ENCODE data around the gene SIRT3. TPM values are rescaled to one million over a fixed set of nuclear protein-coding genes. Genes with fewer than 3 reads are reported as not detected.
"Not testable (repeated sequence)": the region's sequence is repeated elsewhere in the genome, so short reads cannot be mapped to it uniquely, and the experiment has no call there.

The SIRT3 gene
- total RNA-seq, 4 donors from 2014 or later, result 7.9 to 20.1 (median 14.0) TPM

GRCh38 chr11:241634-242033 is 5.5 kb upstream of the SIRT3 start:
- no peak for DNase-seq (ENCODE audit: extremely low spot score)
- Histone ChIP-seq H3K27ac (replicated peaks in 1 of 4) (no peak overlapping the region), H3K4me3 (no peak overlapping the region), H3K36me3 (peaks cover 34 to 74% (median 53%) of the 10 kb centered on the region in 4 donors), H3K27me3 (no peaks in the 10 kb centered on the region), H3K4me1 (peaks cover 14 to 25% (median 22%) of the 10 kb centered on the region in 4 donors), H3K9me3 (no peaks in the 10 kb centered on the region)
- TF ChIP-seq POLR2AphosphoS5 (IDR thresholded peaks at IDR 0.05) (no peak), EP300 (IDR thresholded peaks at IDR 0.05) (no peak), CTCF (IDR thresholded peaks at IDR 0.05) (no peak), POLR2A (IDR thresholded peaks at IDR 0.05; ENCODE audit: low read depth) (no peak)
- WGBS, result 91% methylated on average over 5 of the region's 5 CpGs
- intact Hi-C loops (cut with DNase I), result no loop called here

- WGBS, result 40% methylated on average over 1 of the region's 1 CpG
- Histone ChIP-seq H3K4me1 (peaks cover 18 to 29% (median 26%) of the 10 kb centered on the region in 4 donors), H3K27me3 (no peaks in the 10 kb centered on the region), H3K27ac (replicated peaks in 1 of 4) (no peak overlapping the region), H3K4me3 (no peak overlapping the region), H3K9me3 (no peaks in the 10 kb centered on the region), H3K36me3 (peaks cover 24 to 61% (median 41%) of the 10 kb centered on the region in 4 donors)
- intact Hi-C loops (cut with DNase I), result no loop called here
- DNase-seq (ENCODE audit: extremely low spot score), result no peak
- no peak for TF ChIP-seq EP300 (IDR thresholded peaks at IDR 0.05)
- TF ChIP-seq POLR2A (IDR thresholded peaks at IDR 0.05; ENCODE audit: low read depth), result no peak
- no peak for TF ChIP-seq CTCF (IDR thresholded peaks at IDR 0.05)
- TF ChIP-seq POLR2AphosphoS5 (IDR thresholded peaks at IDR 0.05), result no peak
Observed at GRCh38 chr11:240315-240714, 4.2 kb upstream of the SIRT3 start.

GRCh38 chr11:238346-238745 is 2.2 kb upstream of the SIRT3 start:
- H3K27me3 ChIP-seq; intact Hi-C loops (cut with DNase I); H3K9me3 ChIP-seq; H3K27ac ChIP-seq (replicated peaks in 1 of 4); DNase-seq (ENCODE audit: extremely low spot score); H3K4me3 ChIP-seq: not testable (repeated sequence)
- Histone ChIP-seq H3K36me3 (peaks cover 6 to 41% (median 25%) of the 10 kb centered on the region in 4 donors), H3K4me1 (peaks cover 26 to 37% (median 33%) of the 10 kb centered on the region in 4 donors)
- 82% methylated on average over 7 of the region's 7 CpGs for WGBS

- TF ChIP-seq EP300 (IDR thresholded peaks at IDR 0.05) (no peak), POLR2AphosphoS5 (IDR thresholded peaks at IDR 0.05) (peak; percentile 87 to 91)
Observed at GRCh38 chr11:236774-237767, 929 bp upstream of the SIRT3 start, which contains the start of gene PSMD13. Gene PSMD13 (plus strand): TSS chr11:236976. CDS start chr11:237050, 74 bp downstream.

GRCh38 chr11:235609-235996 is 539 bp downstream of the SIRT3 start:
- peak overlapping the region; percentile 85 to 98 (median 96) for H3K27ac ChIP-seq (replicated peaks in 1 of 4)
- H3K4me1 ChIP-seq, result peaks cover 21 to 34% (median 29%) of the 10 kb centered on the region in 4 donors
- intact Hi-C loops (cut with DNase I), result loop anchor here (2.0 kb wide), 1 partner anchor 29 kb away; the partner anchor contains the start of genes BET1L and RIC8A
- H3K4me3 ChIP-seq, result peak overlapping the region; percentile 72 to 100 (median 96)
- TF ChIP-seq POLR2A (IDR thresholded peaks at IDR 0.05; ENCODE audit: low read depth) (no peak), CTCF (IDR thresholded peaks at IDR 0.05) (no peak), POLR2AphosphoS5 (IDR thresholded peaks at IDR 0.05) (no peak), EP300 (IDR thresholded peaks at IDR 0.05) (no peak)
- peaks cover 0 to 38% (median 10%) of the 10 kb centered on the region in 4 donors for H3K36me3 ChIP-seq
- DNase-seq (ENCODE audit: extremely low spot score), result no peak
- H3K27me3 ChIP-seq, result no peaks in the 10 kb centered on the region
- H3K9me3 ChIP-seq, result no peaks in the 10 kb centered on the region
- WGBS, result 2% methylated on average over 13 of the region's 13 CpGs

More at GRCh38 chr11:236774-237767, 929 bp upstream of the SIRT3 start, which contains the start of gene PSMD13:
- H3K4me3 ChIP-seq, result peak within 1 kb of the TSS; percentile 72 to 100 (median 96)
- no peaks in the 10 kb centered on the region for H3K9me3 ChIP-seq
- intact Hi-C loops (cut with DNase I), result no loop called here
- H3K27me3 ChIP-seq, result no peaks in the 10 kb centered on the region
- 7% methylated on average over 13 of the region's 62 CpGs for WGBS
- peaks cover 26 to 37% (median 33%) of the 10 kb centered on the region in 4 donors for H3K4me1 ChIP-seq
- H3K36me3 ChIP-seq, result peaks cover 0 to 41% (median 24%) of the 10 kb centered on the region in 4 donors
- peak within 1 kb of the TSS; percentile 85 to 98 (median 96) for H3K27ac ChIP-seq (replicated peaks in 1 of 4)
- DNase-seq (ENCODE audit: extremely low spot score), result peak; percentile 94
